ENCODE data around the gene STX18.

The STX18 gene

DNA sequence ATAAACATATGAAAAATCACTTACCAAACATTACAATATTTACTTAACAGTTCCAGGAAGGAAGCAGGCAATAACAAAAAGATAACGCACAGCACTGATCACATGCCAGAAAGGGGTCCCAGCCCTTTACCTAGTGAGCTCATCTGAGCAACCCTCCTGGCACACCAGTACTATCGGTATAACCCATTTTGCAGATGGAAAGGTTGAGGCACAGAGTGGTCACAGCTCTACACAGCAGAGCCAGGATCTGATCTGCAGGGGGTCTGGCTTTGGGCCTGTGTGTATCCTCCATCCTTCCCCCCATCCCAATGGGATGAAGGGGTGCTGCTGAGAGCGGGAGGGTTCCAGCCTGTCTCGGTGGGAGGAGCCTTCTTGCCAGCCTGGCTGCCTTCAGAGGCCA lies 150.0 kb downstream of the STX18 start:
- no peak for DNase-seq (ENCODE audit: extremely low read depth, low read depth)
- TF ChIP-seq, protein P1, sequence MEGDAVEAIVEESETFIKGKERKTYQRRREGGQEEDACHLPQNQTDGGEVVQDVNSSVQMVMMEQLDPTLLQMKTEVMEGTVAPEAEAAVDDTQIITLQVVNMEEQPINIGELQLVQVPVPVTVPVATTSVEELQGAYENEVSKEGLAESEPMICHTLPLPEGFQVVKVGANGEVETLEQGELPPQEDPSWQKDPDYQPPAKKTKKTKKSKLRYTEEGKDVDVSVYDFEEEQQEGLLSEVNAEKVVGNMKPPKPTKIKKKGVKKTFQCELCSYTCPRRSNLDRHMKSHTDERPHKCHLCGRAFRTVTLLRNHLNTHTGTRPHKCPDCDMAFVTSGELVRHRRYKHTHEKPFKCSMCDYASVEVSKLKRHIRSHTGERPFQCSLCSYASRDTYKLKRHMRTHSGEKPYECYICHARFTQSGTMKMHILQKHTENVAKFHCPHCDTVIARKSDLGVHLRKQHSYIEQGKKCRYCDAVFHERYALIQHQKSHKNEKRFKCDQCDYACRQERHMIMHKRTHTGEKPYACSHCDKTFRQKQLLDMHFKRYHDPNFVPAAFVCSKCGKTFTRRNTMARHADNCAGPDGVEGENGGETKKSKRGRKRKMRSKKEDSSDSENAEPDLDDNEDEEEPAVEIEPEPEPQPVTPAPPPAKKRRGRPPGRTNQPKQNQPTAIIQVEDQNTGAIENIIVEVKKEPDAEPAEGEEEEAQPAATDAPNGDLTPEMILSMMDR (IDR thresholded peaks at IDR 0.05; ENCODE audit: low read depth, low read length, missing control alignments): no peak
- H3K4me3 ChIP-seq (replicated peaks; ENCODE audit: low read depth, low read length): no peak overlapping the region

DNA sequence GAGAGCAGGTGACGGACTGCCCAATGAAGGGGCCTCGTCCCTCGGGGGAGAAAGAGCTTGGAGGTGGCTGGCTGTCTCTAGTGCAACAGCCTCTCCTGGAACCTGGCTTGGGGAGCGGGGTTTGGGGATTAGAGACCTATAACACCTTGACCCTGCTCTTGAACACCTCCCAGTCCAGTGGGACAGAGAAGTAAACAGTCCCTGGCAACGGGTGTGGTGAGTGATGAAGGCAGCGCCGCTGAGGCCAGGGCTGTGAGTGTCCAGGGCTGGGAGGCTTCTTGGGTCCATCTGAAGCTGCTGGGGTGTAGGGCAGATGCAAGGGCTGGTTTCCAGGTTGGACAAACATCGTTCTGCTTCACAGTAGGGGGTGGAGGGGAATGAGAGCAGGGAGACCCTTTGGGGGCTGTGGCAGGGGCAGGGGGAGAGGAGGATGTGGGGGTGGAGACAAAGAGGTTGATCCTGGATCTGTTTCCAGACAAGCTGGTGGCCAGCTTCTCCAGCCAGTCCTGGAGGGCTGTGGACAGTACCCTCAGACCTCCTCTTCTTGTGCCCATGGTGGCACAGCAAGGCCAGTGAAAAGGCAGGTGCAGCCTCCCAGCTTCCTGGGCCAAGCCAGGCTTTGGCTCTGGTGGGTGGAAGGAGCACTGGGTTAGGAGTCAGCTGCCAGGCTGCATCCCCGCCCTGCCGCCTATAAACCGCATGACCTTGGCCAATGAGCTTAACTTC lies 151.2 kb downstream of the STX18 start:
- no peak for DNase-seq (ENCODE audit: extremely low read depth, low read depth)
- TF ChIP-seq, protein P1 (IDR thresholded peaks at IDR 0.05; ENCODE audit: low read depth, low read length, missing control alignments): no peak
- no peak overlapping the region for H3K4me3 ChIP-seq (replicated peaks; ENCODE audit: low read depth, low read length)

DNA sequence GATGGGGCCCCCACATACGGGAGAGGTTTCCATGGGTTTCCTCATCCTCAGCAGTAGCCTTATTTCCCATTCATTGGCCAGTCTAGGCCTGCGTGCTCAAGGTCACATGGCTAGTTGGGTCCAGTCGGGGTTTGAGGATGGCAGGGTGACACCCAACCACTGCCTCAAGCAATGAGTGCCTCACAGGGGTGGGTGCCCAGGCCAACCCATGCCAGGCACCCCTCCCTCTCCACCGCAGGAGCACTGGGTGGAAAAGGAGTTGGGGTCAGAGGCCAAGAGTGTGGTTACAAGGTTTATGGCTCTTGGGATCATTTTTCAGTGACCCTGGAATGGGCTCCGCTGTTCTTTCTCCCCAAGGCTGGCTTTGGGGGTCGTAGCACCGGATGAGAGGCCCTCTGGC lies 151.8 kb downstream of the STX18 start:
- no peak for DNase-seq (ENCODE audit: extremely low read depth, low read depth)
- H3K4me3 ChIP-seq (replicated peaks; ENCODE audit: low read depth, low read length): no peak overlapping the region
- TF ChIP-seq, protein P1 (IDR thresholded peaks at IDR 0.05; ENCODE audit: low read depth, low read length, missing control alignments): no peak

DNA sequence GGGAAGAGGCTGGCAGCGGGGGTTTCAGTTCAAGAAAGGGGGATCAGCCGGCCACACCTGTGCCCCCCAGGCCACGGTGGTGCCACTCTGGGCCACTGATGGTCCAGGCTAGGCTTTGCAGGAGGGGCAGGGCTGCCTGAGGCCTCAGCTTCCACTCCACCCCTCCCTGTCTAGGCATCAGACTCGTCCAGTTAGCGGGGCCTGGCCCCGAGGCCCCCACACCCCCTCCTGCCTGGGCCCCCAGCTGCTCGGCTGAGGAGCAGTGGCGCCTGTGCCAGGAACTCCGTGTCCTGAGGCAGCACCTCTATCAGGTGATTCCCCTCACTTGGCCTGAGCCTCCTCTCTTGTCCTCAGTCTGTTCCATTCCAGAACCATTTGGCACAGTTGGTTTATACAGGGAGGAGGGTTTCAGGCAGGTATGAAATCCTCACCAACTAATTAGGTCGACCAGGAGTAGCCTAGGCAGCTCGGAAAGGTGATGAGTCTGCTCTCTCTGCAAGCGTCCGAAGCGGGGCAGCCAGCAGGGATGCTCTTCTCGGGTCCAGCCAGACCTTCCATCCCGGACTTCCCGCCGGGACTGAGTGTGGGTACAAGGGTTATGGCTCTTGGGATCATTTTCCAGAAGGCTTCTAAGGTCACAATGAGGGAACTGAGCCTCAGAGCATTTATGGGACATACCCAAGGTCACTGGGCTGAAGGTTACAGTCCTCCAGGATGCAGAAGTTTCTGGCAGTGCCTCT lies 152.8 kb downstream of the STX18 start:
- TF ChIP-seq, protein P1 (IDR thresholded peaks at IDR 0.05; ENCODE audit: low read depth, low read length, missing control alignments): no peak
- DNase-seq (ENCODE audit: extremely low read depth, low read depth): no peak

DNA sequence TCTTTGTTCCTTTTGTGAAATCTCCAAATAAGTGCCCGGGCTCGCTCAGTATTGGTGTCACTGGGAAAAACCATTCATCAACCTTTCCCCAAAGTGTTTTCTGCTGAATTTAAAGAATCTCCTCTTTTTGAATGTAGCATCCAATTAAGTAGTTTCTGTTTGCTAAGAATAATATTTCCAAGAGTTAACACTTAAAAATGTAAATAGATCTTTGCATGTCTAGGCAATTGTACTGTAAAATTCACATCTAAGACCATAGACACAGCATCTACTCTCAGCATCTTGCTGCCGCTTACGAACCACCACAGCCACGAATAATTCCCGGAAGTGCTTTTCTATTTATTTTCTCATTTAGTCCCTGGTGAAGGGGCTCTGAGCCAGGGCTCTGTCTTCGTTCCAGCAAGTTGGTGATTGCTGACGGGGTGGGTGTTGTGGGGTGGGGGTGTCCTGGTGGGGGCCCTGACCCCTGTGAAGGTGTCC lies 153.5 kb downstream of the STX18 start:
- no peak overlapping the region for H3K4me3 ChIP-seq (replicated peaks; ENCODE audit: low read depth, low read length)
- no peak for DNase-seq (ENCODE audit: extremely low read depth, low read depth)
- TF ChIP-seq, protein P1 (IDR thresholded peaks at IDR 0.05; ENCODE audit: low read depth, low read length, missing control alignments): no peak

More for the DNA sequence above, 152.8 kb downstream of the STX18 start:
- H3K4me3 ChIP-seq (replicated peaks; ENCODE audit: low read depth, low read length): no peak overlapping the region

DNA sequence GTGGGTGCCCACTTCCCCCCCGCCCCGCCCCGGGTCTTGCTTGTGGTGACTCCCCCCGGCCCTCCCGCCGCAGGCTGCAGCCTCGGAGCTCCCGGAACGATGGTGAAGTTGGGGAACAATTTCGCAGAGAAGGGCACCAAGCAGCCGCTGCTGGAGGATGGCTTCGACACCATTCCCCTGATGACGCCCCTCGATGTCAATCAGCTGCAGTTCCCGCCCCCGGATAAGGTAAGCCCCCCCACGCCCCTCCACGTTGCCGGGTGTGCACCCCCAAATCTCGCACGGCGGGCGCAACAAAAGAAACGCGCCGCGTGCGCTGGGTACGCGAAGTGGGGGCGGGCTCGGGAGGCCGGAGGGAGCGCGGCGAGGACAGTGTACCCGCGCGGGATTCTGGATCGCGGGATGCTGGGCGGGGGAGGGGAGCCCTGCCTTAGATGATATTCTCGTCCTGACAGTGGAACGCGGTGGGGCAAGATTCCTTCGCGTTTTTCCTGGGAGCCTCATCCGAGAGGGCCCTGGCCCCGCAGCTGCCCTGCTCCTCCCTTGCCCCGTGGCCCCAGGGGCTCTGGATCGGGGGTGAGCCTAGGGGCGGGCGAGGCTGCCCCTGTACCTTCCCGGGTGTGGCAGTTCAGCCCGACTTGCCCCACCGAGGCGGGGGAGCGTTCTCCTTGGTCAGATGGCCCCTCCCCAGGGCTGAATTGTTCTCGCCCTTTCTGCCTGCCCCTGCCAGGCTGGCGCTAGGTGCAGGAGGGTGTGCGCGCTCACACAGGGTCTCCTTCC lies 154.1 kb downstream of the STX18 start:
- no peak overlapping the region for H3K4me3 ChIP-seq (replicated peaks; ENCODE audit: low read depth, low read length)
- no peak for DNase-seq (ENCODE audit: extremely low read depth, low read depth)
- TF ChIP-seq, protein P1 (IDR thresholded peaks at IDR 0.05; ENCODE audit: low read depth, low read length, missing control alignments): no peak

Data from HFF-Myc (cell line).